HTR-8/SVneo (cell line): Measurements from ENCODE around the gene TMEM247.
"Not testable (repeated sequence)": the region's sequence is repeated elsewhere in the genome, so short reads cannot be mapped to it uniquely, and the experiment has no call there.

Experiments
- DNase-seq: peaks from one replicate; pipeline ENCODE4 v3.0.0; 2011; ENCODE audit warnings: low spot score, mixed read lengths; ENCODE audit not compliant: insufficient read length
- FAIRE-seq: peaks from 2 replicates; lab custom pipeline; 2011; peaks lifted over from hg19 to GRCh38; lab: Jason Lieb, UNC

The TMEM247 gene

DNA sequence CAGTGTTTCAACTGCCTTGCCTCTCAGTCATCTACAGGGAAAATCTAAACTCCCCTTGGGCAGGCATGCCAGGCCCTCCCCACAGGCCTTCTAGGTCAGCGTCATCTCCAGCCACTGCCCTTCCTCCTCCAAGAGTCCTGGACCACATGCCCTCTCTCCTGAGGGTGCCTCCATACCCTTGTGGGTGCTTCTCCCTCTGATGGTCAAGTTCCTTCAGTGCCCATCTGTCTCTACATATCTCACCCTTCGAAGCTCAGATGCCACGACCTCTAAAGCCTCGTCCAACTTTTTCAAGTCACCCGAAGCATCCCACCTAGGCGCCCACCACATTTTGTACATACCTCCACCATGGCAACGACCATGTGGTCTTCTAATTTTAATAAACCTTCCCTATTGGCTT, 22.6 kb upstream of the TMEM247 start:
- FAIRE-seq (no peak), DNase-seq (no peak)

DNA sequence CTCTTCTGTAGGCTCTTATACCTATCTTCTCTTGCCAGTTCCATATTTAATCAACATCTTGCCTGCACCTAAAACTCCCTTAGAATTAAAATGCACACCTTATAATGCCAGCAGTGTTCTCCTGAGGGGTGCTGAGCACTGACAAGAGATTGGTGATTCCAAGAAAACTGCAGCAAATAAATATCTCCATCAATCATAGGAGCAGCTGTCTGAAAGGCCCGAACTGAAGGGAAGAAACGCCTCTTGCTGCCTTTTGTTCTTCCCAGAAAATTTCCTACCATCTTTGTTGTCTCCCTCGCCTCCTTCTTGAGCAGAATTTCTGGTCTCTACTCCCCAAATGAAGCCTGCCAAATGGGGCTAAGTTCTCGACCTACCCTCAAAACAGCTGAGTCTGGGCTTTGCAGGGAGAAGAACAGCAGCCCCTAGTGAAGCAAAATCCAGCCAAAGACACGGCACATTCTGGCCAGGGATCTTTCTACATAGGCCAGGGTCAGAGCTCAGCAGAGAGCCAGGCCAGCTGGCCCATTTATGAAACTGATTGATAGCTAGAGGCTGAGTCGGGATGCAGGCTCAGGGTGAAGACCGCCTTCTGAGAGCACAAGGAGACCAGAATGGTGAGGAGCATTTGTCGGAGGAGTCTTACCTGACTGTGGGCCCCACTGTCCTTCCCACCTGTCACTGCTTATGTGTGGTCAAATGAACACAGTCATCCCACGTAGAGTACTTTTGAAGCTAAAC, 20.4 kb upstream of the TMEM247 start:
- no peak for DNase-seq
- FAIRE-seq = no peak

DNA sequence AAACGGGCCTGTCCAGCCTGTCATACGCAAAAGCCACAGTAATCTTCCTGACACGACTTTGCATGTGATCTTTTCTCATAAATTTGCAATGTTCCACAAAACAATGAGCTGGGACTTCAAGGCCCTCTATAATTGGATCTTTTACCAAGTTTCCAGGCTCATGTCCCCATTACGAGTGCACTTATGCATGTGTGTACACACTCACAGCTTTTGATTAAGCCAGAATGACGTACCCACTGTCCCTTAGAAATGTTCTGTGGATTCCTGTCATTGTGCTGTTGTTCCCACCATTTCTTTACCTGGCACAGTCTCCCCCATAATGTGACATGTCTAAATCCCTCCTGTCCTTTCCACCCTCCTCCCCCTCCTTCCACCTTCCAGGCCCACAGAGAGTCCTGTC, 19.7 kb upstream of the TMEM247 start:
- DNase-seq (no peak), FAIRE-seq (no peak)

DNA sequence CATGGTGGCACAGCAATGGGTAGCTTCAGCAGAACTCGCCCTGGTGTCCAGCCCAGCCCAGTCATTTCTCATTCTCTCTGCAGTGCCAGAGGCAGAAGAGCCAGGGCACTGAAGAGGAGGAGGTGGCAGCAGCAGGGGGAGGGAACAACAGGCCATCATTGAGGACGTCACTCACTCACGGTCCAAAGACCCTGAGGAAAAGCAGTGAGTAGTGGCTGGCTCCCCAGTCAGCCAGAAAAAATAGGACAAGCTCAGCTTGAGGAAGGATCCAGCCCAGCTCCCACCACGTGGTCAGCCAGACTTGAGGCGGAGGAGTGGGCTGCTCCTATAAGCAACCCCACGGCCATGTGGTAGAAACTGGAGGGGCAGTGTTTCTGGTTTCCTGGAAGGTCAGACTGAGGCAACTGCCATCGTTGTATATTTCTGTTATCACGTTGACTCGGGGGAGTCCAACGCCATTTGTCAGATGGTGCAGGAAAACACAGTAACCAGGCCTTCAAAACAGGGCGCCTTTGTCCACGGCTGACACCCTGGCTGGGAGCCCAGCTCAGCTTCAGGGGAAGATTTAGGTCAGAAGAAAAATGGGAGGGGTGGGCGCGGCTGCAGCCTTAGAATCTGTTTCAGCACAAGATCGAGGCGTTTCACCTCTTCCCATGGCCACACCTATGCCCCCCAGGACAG, 19.0 kb upstream of the TMEM247 start:
- no peak for DNase-seq

DNA sequence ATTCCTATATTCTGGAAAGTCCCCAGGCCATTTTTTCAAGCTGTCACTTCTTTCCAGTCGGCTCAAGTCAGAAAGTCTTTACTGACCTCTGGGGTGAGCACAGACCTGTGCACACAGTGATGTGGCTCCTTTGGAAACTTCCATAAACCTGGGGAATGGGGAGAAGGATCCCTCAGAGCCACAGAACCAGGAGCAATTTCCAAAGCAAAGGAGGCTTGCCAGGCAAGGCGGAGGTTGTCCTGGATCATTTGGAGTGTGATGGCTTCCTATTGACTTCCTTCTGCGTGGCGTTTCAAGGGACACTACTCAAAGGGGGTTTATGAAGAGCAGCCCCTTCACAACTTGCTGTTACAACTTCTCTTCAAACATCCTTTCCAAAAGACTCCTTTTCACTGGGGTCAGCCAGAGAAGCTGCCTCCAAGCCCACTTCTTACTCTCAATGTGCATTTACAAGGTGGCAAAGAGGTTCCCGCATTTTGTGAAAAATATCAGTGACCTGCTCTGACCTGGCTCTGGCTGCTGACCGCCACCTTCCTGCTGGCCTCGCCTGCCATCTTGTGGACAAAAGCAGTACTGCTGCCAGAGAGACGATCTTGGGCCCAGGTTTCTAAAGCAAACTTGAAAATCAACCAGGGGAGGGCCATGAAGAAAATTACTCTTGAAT, 18.2 kb upstream of the TMEM247 start:
- FAIRE-seq (peak; percentile 44), DNase-seq (peak; percentile 71)

More for the DNA sequence above, 19.0 kb upstream of the TMEM247 start:
- no peak for FAIRE-seq

DNA sequence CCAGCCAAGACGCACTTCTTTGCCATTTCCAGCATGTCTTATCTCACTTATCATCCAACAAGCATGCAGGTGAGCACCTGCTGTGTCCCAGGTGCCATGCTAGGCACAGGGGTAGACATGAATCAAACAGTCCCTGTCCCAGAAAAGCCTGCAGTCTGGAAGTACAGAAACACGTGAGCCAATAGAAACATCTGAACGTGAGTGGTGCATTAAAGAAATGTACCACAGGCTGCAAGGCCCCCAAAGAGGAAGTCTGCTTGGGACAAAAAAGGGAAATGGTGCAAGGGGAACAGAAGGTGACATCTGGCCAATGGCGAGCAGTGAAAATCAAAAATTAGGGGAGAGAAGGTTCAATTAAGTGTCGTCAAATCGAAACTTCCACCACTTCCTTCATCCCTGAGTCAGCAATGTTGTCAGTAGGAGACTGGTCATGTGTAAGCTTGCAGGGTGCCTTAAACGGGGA, 17.6 kb upstream of the TMEM247 start:
- DNase-seq = no peak
- no peak for FAIRE-seq

DNA sequence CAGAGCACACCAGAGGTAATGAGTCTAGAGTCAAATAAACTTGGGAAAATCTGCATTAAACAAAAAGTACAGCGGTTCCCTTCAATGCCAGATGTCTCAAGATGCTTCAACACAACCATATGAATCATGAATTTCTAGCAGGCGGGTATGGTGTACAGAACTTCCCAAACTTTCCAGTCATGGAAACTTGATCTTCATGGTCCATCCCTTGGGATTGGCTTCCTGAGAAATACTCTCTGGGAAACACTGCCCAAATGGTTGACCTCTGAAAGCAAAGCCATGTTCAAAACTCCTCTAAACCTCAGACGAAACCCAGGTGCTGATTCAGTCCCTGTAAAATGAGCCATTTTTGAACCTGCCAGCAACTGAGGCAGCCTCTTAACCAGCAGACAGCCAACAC, 16.4 kb upstream of the TMEM247 start:
- FAIRE-seq = no peak
- no peak for DNase-seq

DNA sequence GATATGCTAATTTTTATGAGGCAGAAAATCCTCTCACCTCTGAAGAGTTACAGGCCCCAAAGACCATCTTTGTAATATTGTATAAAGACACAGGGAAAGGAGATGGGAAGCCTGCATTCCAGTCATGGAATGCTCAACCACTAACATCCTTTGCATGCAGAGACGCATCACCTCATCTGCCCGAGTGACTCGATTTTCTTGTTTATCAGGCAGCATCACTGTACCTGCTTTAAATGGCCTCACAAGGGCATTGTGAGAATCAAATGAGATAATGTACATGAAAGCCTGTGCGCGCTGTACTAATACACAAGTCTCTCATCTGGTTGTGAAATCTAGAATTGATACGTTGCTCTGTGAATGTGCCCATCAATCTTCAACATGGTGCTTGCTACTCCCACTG, 10.2 kb upstream of the TMEM247 start:
- DNase-seq (no peak), FAIRE-seq (no peak)

DNA sequence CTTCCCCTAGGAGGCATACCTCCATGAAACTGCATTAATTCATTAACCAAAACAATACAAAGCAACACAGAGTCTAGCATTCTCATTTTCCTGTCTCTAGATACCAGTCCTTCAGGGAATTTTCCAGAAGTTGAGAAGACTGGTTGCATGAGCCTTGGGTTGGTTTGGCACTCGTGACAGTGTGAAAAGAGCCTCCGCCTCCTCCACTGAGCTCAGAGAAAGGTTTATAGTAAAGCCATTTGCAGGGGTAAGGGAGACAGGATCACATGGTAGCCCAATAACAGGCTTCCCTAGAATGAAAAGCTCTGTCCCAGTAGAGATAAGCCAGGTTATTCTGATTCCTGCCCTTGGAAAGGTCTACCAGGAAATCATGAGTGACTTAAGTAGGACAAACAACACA, 9.7 kb upstream of the TMEM247 start:
- FAIRE-seq (no peak), DNase-seq (no peak)

DNA sequence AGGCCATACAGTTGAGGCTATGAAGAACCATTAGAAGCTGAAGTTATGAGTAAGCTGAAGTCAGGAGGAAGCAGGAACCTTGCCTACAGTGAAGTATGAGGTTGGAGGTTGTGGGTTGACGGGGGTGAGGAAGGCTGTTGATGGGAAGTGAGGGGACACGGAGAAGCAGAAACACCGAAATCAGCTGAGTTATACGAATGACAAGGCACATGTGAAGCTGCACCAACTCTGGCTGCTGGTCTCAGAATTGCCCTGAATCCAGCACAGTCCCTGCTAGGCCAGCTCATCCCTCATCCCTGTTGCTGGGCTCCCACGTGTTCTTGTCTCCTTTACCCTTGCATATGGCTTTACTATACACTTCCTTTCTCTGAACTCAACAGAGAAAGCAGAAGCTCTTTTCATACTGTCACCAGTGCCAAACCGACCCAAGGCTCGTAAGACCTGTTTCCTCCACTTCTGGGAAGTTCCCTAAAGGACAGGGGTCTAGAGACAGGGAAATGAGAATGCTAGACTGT, 9.2 kb upstream of the TMEM247 start:
- DNase-seq (no peak), FAIRE-seq (no peak)

DNA sequence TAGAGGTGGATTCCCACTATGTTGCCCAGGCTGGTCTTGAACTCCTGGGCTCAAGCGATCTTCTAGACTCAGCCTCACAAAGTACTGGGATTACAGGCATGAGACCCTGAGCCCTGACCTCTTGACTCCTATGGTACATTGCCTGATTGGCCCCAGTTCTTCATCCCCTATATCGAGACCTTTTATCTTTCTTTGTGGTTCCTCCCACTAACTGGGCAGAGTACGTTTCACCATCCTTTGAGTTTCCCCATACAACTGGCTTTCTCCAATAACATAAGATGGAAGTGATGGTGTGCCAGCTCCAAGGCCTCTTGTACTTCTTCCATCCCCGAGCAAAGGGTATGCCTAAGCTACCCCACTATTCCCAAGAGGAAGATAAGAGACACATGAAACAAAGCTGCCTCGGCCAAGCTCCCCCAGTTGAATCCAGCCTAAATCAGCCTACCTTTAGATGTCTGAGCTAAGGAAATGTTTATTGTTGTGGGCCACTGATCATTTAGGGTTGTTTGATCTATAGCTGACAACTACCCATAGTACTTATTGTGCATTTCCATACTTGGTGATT, 8.3 kb upstream of the TMEM247 start:
- FAIRE-seq = no peak
- no peak for DNase-seq

DNA sequence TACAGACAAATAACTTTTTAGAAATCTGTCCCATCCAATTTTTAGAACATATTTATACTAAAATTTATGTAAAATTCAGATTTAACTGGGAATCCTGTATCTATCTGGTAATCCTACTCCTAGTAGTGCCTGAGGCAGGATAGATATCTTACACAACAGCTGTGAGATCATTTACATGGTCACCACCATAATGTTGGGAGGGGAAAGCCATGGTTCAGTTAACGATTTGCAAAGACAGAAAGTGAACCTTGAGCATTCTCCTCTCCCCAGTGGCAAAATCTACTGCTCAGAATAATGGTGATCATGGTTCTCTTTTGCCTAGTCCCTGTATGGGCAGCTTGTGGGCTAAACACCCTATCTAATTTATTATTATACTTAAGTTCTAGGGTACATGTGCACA, 7.7 kb upstream of the TMEM247 start:
- DNase-seq (no peak), FAIRE-seq (no peak)

DNA sequence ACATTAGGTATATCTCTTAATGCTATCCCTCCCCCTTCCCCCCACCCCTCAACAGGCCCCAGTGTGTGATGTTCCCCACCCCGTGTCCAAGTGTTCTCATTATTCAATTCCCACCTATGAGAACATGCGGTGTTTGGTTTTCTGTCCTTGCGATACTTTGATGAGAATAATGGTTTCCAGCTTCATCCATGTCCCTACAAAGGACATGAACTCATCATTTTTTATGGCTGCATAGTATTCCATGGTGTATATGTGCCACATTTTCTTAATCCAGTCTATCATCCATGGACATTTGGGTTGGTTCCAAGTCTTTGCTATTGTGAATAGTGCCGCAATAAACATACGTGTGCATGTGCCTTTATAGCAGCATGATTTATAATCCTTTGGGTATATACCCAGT, 7.2 kb upstream of the TMEM247 start:
- FAIRE-seq = not testable (repeated sequence)

DNA sequence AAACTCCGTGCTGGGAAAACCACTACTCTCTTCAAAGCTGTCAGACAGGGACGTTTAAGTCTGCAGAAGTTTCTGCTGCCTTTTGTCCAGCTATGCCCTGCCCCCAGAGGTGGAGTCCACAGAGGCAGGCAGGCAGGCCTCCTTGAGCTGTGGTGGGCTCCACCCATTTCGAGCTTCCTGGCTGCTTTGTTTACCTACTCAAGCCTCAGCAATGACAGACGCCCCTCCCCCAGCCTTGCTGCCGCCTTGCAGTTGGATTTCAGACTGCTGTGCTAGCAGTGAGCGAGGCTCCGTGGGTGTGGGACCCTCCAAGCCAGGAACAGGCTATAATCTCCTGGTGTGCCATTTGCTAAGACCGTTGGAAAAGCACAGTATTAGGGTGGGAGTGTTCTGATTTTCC, 1.9 kb upstream of the TMEM247 start:
- DNase-seq, FAIRE-seq: not testable (repeated sequence)

More for the DNA sequence above, 7.2 kb upstream of the TMEM247 start:
- DNase-seq = not testable (repeated sequence)

DNA sequence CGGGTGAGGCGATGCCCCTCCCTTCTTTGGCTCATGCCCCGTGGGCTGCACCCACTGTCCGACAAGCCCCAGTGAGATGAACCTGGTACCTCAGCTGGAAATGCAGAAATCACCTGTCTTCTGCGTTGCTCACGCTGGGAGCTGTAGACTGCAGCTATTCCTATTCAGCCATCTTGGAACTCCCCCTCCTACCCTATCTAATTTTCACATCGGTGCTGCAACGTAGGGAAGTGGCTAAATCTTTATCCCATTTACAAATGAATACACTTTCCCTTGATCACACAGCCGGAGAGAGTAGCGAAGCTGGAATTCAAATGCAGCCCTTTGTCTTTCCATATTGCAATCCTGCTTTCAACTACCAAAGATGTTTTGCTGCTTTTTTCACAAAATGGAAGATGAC, 1.4 kb upstream of the TMEM247 start:
- DNase-seq (no peak), FAIRE-seq (no peak)

DNA sequence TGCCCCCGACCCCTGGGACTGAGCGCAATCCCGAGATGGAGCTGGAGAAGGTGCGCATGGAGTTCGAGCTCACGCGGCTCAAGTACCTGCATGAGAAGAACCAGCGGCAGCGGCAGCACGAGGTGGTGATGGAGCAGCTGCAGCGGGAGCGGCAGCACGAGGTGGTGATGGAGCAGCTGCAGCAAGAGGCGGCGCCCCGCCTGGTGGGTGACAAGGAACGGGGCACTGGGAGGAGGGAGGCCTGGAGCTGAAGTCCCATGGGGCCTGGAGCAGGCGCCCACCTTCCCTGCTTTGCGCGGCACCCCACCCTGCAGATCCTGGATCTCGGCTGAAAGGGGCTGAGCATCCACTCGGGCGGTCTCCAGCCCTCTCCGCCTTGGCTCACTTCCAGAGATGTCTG, 1.2 kb downstream of the TMEM247 start:
- no peak for FAIRE-seq
- DNase-seq = no peak

DNA sequence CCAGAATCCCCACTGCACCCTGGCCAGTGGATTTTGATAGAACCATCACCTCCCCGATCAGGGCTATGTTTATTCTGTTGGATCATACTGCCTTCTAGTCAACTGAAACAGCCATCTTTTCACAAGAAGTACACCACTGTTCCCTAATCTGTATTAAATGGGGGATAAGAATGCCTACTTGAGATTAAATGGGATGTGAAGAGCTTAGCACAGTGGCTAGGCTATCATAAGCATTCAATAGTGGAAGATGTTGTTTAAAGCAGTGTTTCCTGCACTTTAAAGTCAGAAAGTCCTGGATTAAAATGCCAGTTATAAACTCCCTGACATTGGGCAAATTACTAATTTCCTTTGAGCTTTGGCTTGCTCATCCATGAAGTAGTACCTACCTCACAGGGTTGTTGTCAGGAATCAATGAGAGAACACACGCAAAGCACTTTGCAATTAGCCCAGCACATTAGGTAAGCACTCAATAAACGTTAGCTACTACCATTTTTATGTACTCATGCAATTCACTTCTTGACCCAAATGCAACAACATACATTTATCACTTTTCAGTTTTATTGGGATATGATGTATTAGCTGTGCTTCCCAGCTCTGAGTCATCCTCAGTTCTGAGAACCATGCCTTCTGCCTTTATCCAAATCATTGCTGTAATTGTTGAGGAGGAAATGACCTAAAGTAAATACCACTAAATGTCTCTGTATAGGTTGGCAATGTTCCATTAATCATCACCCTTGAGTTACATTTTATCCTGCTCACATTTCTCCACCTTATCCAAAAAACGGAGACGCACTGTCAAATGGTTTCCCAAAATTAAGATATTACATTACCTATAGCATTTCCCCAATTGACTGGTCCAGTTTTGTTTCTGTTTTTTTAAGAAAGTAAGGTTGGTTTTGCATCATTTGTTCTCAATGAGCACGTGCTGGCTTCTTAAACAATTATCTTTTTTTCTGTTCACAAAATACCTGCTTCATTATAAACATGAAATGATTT, 2.1 kb downstream of the TMEM247 start:
- peak; percentile 86 for DNase-seq

DNA sequence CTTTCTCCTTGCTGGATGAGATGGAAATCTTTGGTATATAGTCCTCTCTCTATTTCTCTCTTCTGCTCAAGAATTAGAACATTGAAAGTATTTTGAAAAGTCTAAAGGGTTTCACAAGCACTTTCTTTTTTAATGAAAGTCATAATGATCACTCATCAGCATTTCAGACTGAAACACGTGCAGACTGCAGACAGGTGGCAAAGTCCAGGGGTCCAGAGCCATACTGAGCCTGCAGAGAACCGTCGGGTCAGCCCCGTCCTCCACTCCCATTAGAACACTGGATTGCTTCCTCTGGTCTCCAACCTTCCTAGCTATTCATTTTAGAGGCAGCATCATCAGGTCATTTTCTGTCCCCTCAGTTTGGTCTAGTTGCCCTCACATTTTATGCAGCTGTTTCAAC, 3.1 kb downstream of the TMEM247 start:
- FAIRE-seq (no peak), DNase-seq (no peak)

More for the DNA sequence above, 2.1 kb downstream of the TMEM247 start:
- peak; percentile 92 for FAIRE-seq

DNA sequence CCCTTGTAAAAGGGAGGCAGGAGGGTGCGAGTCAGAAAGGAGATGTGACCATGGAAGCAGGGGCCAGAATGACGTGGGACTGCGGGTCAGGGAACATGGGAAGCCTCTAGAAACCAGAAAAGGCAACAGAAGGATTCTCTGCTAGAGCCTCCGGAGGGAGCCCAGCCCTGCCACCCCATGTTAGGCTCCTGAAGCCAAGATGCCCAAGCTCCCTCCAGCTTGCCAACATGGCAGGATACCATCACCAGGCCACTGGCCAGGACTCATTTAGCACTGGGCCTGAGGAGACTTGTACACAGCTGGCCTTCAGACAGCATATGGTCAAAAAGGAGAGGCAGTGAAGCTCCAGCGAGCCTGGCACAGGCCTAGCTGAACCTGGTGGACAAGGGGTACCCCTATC, 5.6 kb downstream of the TMEM247 start:
- no peak for FAIRE-seq

More for the DNA sequence above, 5.6 kb downstream of the TMEM247 start:
- no peak for DNase-seq
